Measurements from ENCODE around the gene TBX1. TPM values are rescaled to one million over a fixed set of nuclear protein-coding genes. Genes with fewer than 3 reads are reported as not detected.
A peak's percentile ranks its signal among the peaks of the same experiment; 100 is the strongest.

Gene TBX1
- total and polyA plus RNA-seq, 2 of the 13 experiments (the other 11 are each of a cell fraction or from before 2014, with no cell fraction given): not detected

GRCh38 chr22:19723232-19723982 is 37.2 kb upstream of the TBX1 start, which contains the start of gene GP1BB (continued):
- TF ChIP-seq ZGPAT (CRISPR knock-in tag; IDR thresholded peaks at IDR 0.05): peak; percentile 47; the same call in 1 of the 2 replicates
- peak; percentile 89 for TF ChIP-seq ZFX (CRISPR knock-in tag; IDR thresholded peaks at IDR 0.05; ENCODE audit: low read depth)
- TF ChIP-seq, protein P1, sequence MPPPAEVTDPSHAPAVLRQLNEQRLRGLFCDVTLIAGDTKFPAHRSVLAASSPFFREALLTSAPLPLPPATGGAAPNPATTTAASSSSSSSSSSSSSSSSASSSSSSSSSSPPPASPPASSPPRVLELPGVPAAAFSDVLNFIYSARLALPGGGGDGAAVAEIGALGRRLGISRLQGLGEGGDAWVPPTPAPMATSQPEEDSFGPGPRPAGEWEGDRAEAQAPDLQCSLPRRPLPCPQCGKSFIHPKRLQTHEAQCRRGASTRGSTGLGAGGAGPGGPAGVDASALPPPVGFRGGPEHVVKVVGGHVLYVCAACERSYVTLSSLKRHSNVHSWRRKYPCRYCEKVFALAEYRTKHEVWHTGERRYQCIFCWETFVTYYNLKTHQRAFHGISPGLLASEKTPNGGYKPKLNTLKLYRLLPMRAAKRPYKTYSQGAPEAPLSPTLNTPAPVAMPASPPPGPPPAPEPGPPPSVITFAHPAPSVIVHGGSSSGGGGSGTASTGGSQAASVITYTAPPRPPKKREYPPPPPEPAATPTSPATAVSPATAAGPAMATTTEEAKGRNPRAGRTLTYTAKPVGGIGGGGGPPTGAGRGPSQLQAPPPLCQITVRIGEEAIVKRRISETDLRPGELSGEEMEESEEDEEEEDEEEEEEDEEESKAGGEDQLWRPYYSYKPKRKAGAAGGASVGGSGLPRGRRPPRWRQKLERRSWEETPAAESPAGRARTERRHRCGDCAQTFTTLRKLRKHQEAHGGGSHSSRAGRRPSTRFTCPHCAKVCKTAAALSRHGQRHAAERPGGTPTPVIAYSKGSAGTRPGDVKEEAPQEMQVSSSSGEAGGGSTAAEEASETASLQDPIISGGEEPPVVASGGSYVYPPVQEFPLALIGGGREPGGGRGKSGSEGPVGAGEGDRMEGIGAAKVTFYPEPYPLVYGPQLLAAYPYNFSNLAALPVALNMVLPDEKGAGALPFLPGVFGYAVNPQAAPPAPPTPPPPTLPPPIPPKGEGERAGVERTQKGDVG (CRISPR knock-in tag; IDR thresholded peaks at IDR 0.05; ENCODE audit: borderline replicate concordance): 0 out of 2 replicates have a peak, but pooled peaks have one; percentile 0
- TF ChIP-seq ZNF850 (CRISPR knock-in tag; conservative IDR thresholded peaks at IDR 0.05): peak; percentile 39; the same call in 1 of the 2 replicates
- no peak for TF ChIP-seq ZNF672 (CRISPR knock-in tag; IDR thresholded peaks at IDR 0.05)
- peak; percentile 54; the same call in 1 of the 2 replicates for TF ChIP-seq ZNF574 (CRISPR knock-in tag; IDR thresholded peaks at IDR 0.05)
- TF ChIP-seq ZNF670 (CRISPR knock-in tag; IDR thresholded peaks at IDR 0.05; ENCODE audit: borderline replicate concordance): 0 out of 2 replicates have a peak, but pooled peaks have one; percentile 21
- TF ChIP-seq HDAC2 (CRISPR knock-in tag; IDR thresholded peaks at IDR 0.05): peak; percentile 56; the same call in 1 of the 2 replicates
- no peak for TF ChIP-seq MEF2D (CRISPR knock-in tag; IDR thresholded peaks at IDR 0.05)
- TF ChIP-seq MAFF (IDR thresholded peaks at IDR 0.05; ENCODE audit: low read depth, low read length): no peak
- TF ChIP-seq SALL1 (CRISPR knock-in tag; IDR thresholded peaks at IDR 0.05): peak; percentile 22; the same call in 1 of the 2 replicates
- no peak for TF ChIP-seq ZBTB8A (CRISPR knock-in tag; IDR thresholded peaks at IDR 0.05; ENCODE audit: borderline replicate concordance, low read depth)
- TF ChIP-seq BORCS8-MEF2B (CRISPR knock-in tag; IDR thresholded peaks at IDR 0.05): peak; percentile 47; the same call in 1 of the 2 replicates
- no peak for TF ChIP-seq MXI1 (IDR thresholded peaks at IDR 0.05; ENCODE audit: borderline replicate concordance, low read depth, low read length)
- no peak for TF ChIP-seq SCMH1 (CRISPR knock-in tag; IDR thresholded peaks at IDR 0.05; ENCODE audit: borderline replicate concordance)
- TF ChIP-seq DBP (CRISPR knock-in tag; IDR thresholded peaks at IDR 0.05; ENCODE audit: not compliant biosample characterization): no peak
- TF ChIP-seq ZNF354B (CRISPR knock-in tag; IDR thresholded peaks at IDR 0.05): no peak
- TF ChIP-seq, protein P2, sequence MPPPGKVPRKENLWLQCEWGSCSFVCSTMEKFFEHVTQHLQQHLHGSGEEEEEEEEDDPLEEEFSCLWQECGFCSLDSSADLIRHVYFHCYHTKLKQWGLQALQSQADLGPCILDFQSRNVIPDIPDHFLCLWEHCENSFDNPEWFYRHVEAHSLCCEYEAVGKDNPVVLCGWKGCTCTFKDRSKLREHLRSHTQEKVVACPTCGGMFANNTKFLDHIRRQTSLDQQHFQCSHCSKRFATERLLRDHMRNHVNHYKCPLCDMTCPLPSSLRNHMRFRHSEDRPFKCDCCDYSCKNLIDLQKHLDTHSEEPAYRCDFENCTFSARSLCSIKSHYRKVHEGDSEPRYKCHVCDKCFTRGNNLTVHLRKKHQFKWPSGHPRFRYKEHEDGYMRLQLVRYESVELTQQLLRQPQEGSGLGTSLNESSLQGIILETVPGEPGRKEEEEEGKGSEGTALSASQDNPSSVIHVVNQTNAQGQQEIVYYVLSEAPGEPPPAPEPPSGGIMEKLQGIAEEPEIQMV (CRISPR knock-in tag; IDR thresholded peaks at IDR 0.05; ENCODE audit: low read depth): peak; percentile 63; the same call in 1 of the 2 replicates
